Activated T-cell treated with anti-CD3 and anti-CD28 coated beads for 48 hours (primary cell): ENCODE results near the gene RESP18.
A peak's percentile ranks its signal among the peaks of the same experiment; 100 is the strongest.
"Not testable (repeated sequence)": the region's sequence is repeated elsewhere in the genome, so short reads cannot be mapped to it uniquely, and the experiment has no call there.

Source experiments
- DNase-seq: peaks from one replicate; pipeline ENCODE4 v3.0.0-alpha.2; 2020; ENCODE audit warnings: low read depth

The RESP18 gene

DNA sequence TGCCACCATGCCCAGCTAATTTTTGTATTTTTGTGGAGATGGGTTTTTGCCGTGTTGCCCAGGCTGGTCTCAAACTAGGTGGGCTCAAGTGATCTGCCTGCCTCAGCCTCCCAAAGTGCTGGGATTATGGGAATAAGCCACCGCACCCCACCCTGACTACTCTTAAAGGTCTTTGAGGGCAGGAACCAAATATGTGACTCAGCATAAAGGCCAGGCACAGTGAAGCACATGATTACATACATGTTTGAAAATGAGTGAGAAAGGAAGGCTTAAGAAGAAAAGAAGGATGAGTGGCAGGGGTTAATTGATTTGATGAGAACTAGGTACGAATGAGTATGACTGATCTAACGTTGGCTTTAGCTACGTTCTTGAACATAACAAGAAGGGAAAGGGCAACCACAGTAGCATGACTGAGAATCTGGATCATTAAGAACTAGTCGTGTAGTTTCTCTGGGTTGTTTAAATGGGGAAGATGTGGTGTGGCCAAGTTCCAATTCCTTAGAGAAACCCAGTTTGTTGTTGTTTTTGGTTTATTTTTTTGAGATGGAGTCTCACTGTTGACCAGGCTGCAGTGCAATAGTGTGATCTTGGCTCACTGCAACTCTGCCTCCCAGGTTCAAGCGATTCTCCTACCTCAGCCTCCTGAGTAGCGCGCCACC lies 6.8 kb downstream of the RESP18 start:
- DNase-seq: no peak

DNA sequence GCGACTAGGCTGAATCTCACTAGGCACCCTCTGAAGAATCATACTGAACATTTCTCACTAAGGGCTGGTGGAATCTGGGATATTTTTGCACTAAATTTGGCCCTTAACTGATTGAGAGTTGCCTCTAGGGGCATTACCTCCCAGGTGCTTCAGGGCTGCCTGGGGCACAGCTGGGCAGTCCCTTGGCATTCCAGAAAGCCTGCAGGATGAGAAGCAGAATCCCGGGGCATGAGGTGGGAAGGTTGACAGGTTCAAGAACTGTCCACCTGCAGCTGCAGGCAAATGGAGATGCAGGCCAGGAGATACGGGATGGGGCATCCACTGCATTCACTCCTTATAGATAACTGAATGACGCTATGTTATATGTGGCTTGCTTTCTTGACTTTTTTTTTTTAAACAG lies 7.4 kb downstream of the RESP18 start:
- no peak for DNase-seq

DNA sequence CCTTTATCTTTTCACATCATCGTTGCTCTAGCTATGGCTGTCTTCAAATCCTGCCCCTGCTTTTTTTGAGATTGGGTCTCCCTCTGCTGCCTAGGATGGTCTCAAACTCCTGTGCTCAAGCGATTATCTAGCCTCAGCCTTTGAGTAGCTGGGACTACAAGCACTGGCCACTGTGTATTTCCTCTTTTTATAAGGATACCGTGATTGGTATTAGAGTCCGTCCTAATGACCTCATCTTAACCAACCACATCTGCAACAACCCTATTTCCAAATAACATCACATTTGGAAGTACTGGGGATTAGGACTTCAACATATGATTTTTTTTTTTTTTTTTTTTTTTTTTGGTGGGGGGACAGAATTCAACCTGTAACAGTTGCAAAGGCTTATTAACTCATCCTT lies 9.1 kb downstream of the RESP18 start:
- DNase-seq: no peak

DNA sequence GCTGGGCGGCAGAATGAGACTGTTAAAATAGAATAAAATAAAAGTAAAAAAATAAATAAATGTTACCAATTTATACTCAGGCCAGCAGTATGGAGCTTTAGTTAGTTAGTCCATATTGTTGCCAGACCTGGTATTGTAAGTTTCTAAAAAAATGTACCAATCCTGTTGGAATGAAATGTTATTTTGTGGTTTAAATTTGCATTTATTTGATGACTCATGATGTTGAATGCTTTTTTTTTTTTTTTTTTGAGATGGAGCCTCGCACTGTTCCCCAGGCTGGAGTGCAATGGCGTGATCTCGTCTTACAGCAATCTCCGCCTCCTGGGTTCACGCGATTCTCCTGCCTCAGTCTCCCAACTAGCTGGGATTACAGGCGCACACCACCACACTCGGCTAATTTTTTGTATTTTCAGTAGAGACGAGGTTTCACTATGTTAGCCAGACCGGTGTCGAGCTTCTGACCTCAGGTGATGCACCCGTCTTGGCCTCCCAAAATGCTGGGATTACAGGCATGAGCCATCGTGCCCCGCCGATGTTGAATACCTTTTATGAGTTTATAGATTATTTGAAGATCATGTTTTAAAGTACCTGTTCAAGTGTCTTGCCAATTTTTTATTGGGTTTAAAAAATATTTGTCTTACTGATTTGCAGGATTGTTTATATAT lies 17.6 kb downstream of the RESP18 start:
- DNase-seq: no peak

DNA sequence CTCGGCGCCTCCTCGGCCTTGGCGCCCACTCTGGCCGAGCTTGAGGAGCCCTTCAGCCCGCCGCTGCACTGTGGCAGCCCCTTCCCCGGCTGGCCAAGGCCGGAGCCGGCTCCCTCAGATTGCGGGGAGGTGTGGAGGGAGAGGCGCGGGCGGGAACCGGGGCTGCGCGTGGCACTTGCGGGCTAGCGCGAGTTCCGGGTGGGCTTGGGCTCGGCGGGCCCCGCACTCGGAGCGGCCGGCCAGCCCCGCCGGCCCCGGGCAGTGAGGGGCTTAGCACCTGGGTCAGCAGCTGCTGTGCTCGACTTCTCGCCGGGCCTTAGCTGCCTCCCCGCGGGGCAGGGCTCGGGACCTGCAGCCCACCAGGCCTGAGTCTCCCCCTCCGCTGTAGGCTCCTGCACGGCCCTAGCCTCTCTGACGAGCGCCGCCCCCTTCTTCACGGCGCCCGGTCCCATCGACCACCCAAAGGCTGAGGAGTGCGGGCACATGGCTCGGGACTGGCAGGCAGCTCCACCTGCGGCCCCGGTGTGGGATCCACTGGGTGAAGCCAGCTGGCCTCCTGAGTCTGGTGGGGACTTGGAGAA lies 19.8 kb downstream of the RESP18 start:
- not testable (repeated sequence) for DNase-seq

DNA sequence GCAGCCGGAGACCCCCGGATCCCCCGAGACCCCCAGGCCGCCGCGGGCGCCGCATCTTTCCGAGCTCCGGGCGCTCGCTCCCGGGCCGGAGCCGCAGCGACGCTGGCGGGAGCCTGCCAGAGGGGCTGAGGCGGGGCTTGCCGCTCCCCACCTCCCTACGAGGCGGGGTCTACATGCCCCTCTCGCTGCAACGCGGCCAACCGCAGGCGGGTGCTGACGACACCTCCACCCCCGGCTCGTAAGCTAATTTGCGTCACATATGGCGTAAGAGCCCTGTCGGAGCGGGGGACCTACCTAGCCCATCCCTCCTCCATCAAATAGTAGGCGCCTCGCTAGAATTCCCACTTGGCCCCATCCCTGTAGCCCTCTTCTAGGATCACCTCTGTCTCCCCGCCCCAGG lies 23.3 kb downstream of the RESP18 start, which contains the start of gene PTPRN:
Gene PTPRN (minus strand): TSS at position 124 of the 400 bp plus-strand sequence. CDS start 69 bp downstream, at position 55.
- no peak for DNase-seq

DNA sequence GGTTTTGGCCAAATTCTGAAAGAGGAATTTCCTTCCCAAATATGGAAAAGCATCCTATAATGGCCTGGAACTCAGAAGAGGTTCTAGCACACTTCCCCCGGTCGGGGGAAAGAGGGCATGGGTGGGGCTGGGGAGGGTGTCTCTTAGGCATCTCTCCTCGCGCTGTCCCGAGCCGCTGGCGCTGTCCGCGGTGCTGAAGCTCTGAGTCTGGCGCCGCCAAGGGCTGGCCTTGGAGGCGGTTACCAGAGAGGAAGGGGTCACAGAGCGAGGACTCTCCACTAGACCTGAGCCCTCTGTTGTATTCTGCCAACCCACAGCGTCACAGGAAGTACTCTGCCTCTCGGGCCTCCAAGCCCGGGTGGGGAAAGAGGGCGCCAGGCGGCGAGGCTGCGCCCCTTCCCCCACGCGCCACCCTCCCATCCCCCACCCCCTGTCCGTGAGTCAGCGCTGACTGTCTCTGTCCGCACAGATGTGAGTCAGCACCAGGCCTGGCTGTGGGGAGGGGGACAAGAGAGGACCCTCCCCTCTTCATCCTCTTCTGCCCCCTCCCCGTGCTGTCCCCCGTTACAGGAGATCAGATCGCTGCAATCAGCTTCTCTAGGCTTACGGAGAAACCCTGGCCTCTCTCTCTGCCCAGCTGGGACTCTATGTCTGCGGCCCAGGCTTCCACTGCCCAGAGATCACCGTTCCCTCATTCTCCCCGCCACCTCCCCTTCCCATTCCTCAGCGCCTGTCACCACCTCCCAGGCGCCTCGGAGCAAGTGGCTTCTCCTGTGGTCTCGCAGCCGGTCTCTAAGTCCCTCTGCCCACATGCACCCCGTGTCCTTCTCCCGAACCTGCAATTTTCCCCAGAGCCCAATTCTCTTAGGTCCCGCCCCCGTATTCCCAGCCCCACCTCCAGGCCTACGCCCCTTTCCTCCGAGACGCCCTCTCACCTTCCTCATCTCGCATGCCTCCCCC lies 24.1 kb downstream of the RESP18 start:
- peak; percentile 59 for DNase-seq

DNA sequence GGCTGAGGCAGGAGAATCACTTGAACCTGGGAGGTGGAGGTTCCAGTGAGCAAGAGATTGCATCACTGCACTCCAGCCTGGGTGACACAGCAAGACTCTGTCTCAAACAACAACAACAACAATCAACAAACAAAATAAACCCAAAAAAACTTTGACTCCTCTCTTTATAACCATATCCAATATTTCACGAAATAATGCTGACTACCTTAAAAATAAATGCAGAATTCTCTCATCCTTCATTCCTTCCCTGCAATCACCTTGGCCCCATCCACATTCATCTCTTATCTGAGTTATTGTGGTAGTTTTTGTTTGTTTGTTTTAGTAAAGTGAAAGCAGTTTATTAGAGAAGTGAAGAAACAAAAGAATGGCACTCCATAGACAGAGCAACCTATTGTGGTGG lies 26.5 kb downstream of the RESP18 start:
- no peak for DNase-seq

DNA sequence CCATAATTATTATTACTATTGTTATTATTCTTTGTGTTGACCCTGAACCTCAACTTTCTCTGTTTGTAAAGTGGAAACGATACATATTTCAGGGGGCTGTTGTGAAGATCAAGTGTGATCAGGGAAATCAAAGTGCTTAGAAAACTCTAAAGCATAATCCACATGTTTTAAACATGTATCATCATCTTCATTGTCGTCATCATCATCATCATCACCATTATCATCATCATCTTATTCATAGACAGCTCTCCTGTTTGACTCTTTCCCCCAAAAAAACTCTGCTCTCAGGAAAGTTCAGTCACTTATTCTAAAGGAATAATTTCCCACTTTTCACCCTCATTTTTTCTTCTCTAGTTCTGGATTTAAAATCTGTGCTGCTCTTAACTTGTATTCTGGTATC lies 28.3 kb downstream of the RESP18 start:
- DNase-seq: no peak

DNA sequence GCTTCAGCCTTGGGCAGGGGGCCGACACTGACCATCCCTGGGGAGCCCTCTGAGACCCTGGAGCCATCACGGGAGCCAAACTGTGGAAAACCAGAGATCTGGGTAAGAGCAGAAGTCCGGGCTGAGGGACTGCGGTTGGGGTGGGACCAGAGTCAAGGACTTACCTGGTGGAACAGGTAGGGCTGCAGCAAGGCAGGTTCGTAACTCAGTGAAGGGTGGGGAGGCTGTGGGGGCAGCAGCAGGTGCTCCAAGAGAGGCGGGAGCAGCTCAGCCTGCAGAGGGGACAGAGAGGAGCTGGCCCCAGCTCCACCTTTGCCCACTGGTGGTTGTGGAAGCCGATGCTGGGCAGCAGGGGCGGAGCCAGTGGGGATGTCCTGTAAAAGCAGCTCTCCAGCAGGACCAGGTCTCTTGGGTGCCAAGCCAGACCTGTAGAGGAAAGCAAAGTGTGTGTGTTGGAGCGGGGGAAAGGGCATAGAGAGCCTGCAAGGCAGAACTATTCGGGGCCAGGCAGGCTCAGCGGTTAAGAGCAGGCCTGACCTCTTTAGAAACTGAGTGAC lies 30.1 kb downstream of the RESP18 start:
- DNase-seq: no peak

DNA sequence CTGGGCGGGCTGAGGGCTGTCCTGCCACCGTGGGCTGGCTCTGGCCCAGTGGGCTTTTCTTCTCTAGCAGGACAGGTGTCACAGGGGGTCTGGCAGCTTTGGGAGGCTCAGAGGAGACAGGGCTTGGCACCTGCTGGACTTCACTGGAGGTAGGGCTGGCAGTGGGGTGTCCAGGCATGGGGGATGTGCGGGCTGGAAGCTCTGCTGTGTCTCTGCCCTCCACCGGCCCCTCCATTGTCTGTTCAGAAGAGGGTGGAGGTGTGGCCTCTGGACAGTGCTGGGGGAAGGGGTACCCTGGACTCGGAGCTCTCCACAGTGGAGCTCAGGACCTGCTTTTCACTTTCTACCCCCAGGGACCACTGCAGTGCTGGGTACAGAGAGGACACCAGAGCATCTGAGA lies 32.5 kb downstream of the RESP18 start:
- DNase-seq: no peak

DNA sequence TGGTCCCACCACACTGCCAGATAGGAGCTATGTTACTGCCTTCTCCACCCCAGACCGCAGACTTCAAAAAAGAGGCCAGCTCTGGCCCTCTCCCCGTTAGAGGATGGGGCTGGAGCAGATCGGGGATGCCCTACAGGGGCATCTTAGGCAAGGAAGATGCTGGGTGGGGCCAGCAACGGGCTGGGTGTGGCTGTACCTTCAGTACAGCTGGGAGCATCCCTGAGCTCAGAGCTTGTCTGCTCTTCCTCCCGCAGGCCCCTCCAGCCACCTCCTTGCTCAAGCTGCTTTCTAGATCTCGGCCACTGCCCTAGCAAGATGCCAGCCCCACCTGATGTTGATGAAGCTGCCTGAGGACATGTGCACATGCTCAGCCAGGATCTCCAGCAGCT lies 33.2 kb downstream of the RESP18 start:
- no peak for DNase-seq

DNA sequence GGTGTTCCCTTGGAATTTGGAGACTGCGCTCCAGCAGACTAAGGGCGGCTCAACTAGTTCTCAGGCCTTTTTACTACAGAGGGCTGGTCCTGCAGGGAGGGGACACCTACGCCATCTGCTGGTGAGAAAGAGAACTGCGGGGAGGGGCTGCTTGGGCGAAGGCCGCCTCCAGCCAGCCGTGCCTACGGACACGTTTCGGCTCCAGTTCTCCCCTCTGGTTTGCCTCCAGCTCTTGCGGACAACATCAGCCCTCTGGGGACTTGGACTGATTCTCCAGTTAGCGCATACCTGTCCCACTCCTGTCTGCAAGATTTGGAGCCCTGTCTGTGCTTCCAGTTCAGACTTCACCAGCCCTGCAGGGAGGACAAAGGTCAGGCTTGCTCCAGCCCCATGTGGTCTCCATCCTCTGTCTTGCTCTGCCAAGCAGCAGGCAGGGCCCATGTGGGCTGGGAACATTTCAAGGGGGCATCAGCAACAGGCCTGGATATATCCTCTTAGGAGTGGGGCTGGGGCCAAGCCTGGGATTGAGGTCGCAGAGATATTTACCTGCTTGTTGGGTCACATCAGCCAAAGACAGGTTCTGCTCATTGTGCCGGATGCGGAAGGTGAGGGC lies 33.7 kb downstream of the RESP18 start:
- DNase-seq: peak; percentile 86

DNA sequence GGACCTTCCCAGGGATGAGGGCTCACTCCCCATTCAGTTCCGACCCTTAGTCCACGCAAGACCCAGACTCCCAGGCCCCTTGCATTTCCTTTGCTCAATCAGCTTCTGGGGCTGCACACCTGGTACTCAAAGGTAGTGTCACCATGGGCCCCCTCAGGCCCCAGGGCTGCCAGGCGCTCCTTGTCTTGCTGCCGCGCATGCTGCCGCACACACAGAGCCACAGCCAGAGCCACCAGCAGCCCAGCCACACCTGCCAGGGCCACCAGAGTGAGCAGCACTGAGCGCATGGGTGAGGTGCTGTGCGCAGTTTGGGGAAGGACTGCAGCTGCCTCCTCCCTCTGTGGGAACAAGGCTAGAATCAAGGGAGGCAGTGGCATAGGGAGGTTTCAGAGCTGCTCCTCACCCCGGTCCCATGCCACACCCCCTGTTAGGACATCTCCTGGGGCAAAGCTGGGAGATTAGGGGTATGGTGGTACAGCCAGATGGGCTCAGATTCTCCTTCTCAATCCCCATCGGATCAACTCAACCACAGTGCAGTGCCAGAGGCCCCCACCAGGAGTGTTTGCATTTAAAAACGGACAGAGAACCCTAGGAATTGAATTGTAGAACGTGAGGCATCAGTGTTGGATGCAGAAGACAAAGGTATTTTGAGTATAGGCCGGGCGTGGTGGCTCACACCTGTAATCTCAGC lies 34.6 kb downstream of the RESP18 start:
- DNase-seq: no peak

DNA sequence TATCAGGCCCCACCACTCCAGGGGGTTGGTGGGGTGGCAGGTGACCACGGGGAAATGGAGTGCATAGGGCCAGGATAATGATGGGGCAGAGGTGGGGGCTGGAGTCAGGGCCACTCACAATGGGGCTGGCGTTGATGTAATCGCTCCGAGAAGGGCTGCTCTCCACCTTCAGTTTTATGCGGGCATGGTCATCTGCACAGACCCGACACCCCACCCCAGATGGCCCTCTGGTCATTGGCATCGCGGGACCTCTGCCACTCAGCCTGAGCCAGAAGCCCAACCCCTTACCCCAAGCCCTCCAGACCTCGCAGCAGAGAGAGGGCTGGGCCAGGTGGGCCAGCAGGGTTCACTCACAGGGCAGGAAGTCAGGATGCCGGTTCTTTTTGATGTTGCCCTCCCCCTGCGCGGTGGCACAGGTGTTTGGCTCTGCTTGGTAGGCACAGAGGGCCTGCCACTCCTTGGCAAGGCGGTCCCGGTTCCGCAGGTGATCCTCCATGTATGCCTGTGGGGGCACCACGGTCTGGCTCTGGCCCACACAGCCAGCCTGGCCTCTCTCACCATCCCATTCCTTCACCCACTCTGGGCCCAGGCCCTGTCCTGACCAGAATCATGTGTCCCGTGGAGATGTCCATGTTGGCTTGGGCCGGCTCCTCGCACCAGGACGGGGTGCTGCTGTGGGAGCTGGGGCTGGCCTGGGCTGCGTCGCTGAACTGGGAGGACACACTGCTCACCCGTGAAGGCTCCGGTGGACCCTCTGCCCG lies 35.7 kb downstream of the RESP18 start:
- no peak for DNase-seq

DNA sequence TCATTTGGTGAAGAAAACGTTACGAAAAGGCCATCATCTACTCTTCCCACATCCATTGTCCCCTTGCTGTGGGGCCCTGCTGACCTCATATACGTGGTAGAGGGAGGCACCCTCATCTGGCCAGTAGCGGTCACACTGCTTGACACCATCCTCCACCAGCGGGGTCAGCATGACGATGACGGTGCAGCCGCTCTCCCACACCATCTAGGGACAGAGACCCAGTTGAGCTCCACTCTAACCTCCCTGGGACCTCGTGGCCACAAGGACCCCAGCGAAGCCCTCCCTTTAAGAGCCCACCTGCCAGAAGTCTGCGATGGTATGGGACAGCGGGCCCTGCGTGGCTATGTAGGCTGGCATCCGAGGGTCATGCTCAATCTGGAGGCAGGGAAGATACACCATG lies 36.4 kb downstream of the RESP18 start:
- DNase-seq: no peak

DNA sequence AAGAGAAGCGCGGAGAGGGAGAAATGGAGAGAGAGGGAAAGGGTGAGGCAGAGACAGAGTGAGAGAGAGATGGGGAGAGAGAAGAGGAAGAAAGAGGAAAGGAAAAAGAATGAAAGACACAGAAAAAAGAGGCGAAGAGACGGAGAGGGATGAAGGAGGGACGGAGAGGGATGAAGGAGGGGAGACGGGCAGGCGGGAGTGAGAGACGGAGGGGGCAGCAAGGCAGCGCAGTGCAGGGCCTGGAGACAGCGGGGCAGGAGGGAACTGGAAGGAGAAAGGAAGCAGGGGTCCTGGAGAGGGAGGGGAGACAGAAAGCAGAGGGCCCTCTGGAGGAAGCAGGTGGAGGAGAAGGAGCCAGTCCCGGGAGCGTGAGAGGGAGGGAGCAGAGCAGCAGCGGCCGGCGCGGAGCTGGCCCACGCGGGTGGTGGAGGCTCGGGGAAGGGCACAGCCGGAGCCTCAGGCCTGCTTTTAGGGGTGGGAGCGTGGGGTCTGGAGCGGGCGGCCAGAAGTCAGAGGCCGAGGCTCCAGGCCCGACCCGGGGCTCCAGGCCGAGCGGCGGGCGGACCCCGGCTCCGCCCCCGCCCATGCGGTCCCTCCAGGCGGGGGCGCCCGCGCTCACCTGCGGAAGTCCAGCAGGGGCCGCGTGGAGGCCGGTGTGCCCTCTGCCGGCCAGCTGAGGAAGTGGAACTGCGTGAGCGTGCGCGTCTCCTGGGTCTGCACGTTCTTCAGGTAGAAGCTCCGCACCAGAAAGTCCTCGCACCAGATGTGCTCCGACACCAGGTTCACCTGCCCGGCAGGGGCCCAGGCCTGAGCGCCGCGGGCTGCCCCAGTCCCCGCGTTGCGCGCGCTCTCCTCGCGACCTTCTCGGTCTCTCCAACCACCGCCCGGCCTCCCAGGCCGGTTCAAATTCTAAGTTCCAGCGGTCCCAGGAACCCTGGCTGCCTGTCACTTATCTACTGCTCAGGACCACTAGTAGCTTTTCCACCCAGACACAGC lies 37.9 kb downstream of the RESP18 start:
- DNase-seq: peak; percentile 89

DNA sequence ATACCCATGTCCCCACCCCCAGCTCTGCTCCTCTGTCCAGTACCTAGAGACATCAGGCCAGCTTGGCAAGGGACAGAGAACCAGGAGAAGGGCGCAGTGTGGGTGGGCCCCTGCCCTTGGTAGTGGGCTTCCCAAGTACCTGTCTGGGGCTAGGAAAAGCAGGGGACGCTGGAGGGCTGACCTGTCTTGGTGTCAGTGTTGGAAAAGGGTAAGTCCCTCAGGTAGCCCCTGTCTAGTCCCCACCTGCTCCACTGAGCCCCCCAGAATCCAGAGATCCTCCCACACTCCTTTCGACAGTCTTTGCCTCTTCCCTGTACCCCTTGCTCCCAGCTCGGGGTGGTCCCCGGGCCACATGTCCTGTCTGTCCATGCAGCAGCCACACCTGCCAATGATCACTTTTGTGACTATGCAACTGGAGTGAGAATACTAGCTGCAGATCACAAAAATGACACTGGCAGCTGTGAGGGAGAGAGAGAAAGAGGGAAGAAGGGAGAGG lies 38.8 kb downstream of the RESP18 start:
- no peak for DNase-seq

DNA sequence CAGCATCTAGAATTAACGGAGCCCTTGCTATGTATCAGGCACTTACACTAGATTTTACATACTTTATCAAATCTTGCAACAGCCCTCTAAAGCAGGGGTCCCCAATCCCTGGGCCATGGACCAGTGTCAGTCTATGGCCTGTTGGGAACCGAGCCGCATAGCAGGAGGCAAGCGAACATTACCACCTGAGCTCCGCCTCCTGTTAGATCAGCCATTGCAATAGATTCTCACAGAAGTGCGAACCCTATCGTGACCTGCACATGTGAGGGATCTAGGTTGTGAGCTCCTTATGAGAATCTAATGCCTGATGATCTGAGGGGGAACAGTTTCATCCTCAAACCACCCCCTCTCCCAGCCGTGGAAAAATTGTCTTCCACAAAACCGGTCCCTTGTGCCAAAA lies 39.9 kb downstream of the RESP18 start:
- DNase-seq: no peak
